GM21390 (cell line): ENCODE measurements around the gene PDE8A.
"Not testable (repeated sequence)": the region's sequence is repeated elsewhere in the genome, so short reads cannot be mapped to it uniquely, and the experiment has no call there.

ENCODE experiments used
- ATAC-seq: cut with Tn5 transposase; IDR thresholded peaks from one replicate; pipeline ENCODE4 v1.9.1; 2021; ENCODE audit not compliant: unreplicated experiment

PDE8A gene

DNA sequence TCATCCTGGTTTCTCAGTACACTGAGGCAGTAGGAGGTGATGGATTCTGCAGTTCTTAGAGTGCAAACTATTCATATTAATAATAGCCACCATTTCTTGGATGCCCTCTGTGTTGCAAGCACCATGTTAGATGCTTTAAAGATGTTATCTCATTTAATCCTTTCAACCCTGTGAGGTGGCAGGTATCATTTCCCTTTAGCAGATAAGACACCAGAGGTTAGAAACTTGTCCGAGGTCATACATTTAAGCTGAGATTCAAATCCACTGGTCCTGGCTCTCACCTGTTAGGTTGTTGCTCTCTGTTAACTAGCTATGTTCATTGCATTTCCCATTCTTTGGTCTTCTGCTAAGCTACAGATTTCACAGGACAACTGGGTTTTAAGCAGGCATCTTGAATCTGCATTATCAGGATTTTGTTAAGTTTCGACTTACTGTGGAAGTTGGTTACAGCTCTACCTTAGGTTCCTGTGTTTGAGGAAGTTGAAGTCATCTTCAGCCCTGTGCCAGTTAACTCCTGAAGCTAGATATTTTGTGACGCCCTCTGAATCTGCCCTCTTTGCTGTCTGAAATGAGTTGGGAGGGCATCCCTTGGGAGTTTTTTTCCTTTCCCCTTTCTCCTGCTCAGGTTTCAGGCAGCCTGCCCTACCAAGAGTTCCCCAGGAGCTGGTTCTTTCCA, 6.4 kb downstream of the PDE8A start:
- peak; percentile 50 for ATAC-seq

DNA sequence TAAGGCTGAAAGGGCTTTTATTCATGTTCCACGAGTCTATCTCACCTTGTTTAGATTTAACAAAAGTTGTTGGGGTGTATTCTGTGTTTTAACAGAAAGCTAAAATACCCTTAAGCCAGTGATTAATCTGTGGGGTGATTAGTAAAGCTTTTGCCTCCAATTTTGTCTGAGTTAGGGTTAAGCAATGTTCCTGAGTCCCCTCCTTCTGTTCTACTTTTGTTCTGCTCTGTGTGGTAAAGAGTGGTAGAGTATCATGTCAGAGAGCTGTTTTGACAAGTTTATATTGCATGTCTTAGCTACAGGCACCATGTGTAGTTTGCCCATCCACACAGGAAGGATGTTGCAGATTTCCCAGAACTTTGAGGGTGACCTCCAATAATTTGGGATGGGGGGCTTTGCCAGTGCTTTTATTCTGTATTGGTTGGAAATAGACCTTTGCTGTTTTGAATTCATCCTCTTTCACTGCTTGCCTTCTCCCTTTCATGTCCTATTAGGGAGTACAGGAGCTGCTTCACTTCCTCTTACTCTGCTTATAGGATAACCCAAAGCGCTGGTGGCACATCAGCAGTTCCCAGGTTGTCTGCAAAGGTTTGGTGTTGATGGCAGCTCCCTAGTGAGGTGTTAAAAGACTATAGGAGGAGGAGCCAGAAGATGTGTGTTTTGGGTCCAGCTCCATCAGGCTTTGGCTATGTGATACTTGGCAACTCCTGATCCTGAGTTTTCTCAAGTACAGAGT, 7.4 kb downstream of the PDE8A start:
- no peak for ATAC-seq

DNA sequence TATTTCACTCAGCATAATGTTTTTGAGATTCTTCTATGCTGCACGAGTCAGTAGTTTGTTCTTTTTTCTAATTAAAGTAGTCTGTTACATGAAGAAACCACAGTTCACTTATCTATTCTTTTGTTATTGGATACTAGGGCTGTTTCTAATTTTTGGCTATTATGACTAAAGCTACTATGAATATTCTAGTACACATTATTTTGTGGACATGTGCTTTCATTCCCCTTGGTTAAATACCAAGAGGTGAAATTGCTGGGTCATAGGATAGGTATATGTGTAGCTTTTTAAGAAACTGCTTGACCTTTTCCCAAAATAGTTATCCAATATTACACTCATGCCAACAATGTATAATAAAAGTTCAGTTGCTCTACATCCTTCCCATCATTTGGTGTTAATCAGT, 8.9 kb downstream of the PDE8A start:
- no peak for ATAC-seq

- no peak for ATAC-seq
Observed at GRCh38 chr15:84991014-84991712, 9.5 kb downstream of the PDE8A start.

- ATAC-seq = no peak
Observed at GRCh38 chr15:84992157-84992944, 10.7 kb downstream of the PDE8A start.

- ATAC-seq = no peak
Observed at GRCh38 chr15:84996055-84996454, 14.4 kb downstream of the PDE8A start.

GRCh38 chr15:84996714-84997113, 15.1 kb downstream of the PDE8A start:
- not testable (repeated sequence) for ATAC-seq

- ATAC-seq = not testable (repeated sequence)
Observed at GRCh38 chr15:84997214-84997613, 15.6 kb downstream of the PDE8A start.

DNA sequence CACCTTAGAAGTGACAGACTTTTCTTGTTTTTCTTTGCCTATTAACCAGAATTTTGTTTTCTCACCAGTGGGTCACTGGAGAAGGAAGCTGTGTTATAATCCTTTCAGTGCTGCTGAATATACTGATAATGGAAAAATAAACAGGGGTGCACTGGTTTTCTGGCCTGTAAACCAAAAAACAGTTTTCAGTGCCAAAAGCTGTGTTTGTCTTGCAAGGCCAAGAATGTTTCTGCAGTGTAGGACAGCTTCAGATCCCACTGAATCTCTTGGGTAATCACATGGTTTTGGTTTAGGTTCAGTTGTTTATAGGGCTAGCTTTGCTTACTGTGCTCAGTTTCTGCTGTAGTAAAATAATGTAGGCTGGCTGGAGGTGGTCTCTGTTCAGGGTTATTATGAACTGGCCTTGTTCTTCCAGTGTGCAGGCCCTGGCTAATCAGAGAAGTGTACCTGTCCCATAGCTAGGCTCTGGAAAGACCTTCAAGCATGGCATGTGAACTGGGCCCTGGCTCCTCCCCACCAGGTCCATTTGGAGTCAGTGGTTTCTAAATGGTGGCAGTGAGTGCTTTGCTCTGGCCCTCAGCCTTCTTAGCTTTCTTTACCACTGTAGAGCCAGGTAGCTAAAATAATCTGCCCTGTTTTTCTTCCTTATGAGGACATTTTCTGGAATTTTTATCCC, 18.7 kb downstream of the PDE8A start:
- no peak for ATAC-seq

DNA sequence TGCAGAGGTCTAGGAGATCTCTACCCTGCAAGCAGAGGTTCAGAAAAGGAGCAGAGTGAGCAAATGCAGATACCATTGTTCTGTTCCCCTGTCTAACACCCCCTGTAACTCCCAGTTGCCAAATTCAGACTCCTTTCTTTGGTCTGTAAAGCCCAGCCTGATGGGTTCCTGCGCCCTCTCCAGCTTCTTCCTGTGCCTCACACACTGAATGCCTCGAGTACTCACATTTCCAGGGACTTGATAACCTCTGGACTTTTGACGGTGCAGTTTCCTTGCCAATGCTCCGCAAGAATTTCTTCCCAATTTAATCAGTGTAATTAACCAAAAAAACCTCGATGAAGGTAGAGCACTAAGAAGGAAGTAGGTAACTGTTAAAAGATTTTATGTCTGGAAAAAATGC, 19.3 kb downstream of the PDE8A start:
- no peak for ATAC-seq

GRCh38 chr15:85002517-85002916, 20.9 kb downstream of the PDE8A start:
- no peak for ATAC-seq

DNA sequence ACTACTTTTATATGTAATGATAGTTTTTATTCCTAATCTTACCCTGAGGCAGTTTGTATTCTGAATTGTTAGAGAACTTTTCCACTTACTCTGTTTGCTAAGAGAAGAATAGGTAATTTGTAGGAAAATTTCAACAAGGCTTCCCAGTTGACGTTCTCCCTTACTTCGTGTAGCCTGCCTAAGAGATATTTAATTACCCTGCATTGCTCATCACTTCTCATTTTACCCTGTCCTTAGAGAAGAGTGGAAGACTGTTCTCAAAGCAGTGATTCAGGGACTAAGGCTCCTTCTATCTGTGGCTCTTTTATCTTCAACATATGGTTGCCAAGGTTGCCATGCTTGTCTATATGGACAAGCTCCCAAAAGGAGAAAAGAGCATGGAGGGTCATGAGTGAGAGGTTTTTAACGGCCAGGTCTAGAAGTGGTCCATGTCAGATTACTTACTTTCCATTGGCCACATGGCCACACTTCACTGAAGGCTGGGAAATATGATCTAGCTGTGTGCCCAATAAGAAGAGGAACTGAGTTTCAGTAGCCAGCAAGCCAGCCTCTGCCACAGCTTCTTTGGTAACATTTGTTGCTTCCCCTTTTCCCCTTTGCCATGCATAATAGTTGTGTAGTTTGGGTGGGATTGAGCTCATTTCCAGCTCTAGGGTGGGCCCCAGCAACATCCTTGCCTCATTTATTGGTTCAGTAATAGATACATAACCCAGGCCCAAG, 22.1 kb downstream of the PDE8A start:
- ATAC-seq = no peak

DNA sequence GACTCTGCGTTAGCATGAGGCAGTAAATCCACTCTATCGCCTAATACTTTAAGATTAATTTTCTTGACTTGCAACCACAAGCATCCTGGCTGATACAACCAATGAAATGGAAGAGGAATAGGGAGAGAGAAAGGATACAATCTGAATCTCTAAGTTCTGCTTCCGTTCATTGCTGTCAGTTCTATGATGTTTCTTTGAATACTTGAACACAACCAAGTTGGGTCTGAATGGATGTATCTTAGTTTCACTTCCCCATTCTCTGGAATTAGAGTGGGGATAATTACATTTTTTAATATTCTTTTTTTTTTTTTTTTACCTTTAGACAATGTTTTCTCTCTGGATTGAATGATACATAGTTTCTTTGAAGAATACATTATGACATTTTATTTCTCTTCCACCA, 22.9 kb downstream of the PDE8A start:
- no peak for ATAC-seq

- ATAC-seq = no peak
Observed at GRCh38 chr15:85005319-85005718, 23.7 kb downstream of the PDE8A start.

- ATAC-seq = no peak
Observed at GRCh38 chr15:85005746-85006145, 24.1 kb downstream of the PDE8A start.

GRCh38 chr15:85006201-85006600, 24.5 kb downstream of the PDE8A start:
- no peak for ATAC-seq

DNA sequence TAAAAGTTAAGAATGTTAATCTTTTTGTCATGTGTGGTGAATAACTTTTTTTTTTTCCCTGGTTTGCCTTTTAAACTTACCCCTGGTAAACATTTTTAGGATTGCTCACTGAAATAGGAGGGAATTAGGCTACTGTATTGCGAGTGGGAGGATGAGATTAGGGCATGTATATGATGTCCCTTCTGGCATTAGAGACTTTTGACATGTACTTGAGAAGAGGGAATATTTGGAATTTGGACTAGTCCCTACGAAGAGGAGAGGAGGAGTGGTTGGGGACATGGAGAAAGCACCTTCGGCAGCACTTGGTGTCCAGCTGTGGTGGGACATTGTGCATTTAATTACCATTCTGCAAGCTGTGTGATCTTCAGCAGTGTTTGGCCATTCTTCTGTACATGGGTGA, 25.0 kb downstream of the PDE8A start:
- ATAC-seq = no peak

DNA sequence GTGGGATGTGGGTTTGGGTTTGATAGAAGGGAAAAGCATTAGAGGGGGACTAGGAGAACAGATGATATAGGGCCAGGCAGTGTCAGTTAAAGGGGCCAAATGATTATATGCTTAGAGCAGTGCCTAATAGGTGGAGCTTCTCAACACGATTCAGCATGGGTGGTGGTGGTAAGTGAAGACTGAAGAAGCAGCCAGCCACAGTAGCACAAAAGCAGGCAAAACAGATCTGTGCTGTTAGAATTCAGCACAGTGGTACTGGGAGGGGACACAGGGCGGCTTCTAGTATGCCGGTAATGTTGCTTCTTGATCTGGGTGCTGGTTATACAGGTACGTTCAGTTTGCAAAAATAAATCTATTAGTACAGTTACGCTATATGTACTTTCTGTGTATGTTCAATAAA, 25.5 kb downstream of the PDE8A start:
- ATAC-seq = no peak

DNA sequence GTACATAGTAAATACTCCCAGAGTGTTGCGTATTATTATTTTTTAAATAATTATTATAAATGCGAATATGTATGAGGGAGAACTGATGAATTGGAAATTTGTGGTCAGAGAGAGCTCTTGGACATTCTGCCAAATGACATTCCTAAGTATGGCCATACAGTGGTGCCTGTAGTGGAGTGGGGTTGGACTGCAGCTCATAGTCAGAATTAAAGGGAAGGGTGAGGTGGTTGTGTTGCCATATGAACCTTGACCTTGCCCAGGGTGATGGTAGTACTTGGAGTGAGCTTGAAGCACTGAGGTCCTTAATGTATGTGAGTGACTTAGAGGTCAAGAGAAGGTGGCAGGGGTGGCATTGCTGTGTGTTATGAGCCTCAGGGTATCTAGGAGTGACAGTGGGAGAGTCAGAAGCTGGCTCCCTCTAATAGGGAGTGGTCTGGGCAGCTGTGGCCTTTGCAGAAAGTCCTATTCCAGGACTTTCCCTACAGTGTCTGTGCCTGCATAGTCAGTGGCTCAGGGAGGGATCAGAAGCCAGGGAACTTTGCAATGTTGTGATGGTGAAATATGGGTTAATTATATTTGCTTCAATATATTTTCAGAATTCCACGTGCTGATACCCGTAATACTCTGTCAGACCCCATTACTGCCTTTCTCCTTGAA, 26.2 kb downstream of the PDE8A start:
- no peak for ATAC-seq
